IPS DF 6.9 (cell line): Measurements from ENCODE around the gene PTPN13.

Experiments
- DNase-seq: peaks from one replicate; pipeline ENCODE4 v3.0.0-alpha.2; 2013; ENCODE audit warnings: low read depth, low spot score
- H3K27ac ChIP-seq: one replicate; pipeline ENCODE4 v1.5.1; 2013; ENCODE audit warnings: low read length, control low read depth
- H3K27me3 ChIP-seq: 2 replicates; pipeline ENCODE4 v1.6.1; 2013; ENCODE audit warnings: mild to moderate bottlenecking, low read length; ENCODE audit not compliant: control insufficient read depth, insufficient read depth
- H3K36me3 ChIP-seq: 2 replicates; pipeline ENCODE4 v1.6.1; 2013; ENCODE audit warnings: low read length; ENCODE audit not compliant: control insufficient read depth, insufficient read depth
- H3K4me1 ChIP-seq: 2 replicates; pipeline ENCODE4 v1.6.1; 2013; ENCODE audit warnings: low read length; ENCODE audit not compliant: control insufficient read depth, insufficient read depth
- H3K4me3 ChIP-seq: 2 replicates; pipeline ENCODE4 v1.5.1; 2013; ENCODE audit warnings: mild to moderate bottlenecking, low read length
- H3K9me3 ChIP-seq: 2 replicates; pipeline ENCODE4 v1.6.1; 2013; ENCODE audit warnings: low read length, inconsistent platforms; ENCODE audit not compliant: control insufficient read depth, insufficient read depth
- WGBS: extraction: QIAGEN DNeasy Blood & Tissue Kit; methylation state at CpG from one replicate; pipeline ENCODE4 v1.1.7; 2013; ENCODE audit warnings: mixed read lengths, missing lambda C conversion rate; ENCODE audit not compliant: insufficient read length, insufficient coverage; 5-methylcytosine and 5-hydroxymethylcytosine counted together

Gene PTPN13

DNA sequence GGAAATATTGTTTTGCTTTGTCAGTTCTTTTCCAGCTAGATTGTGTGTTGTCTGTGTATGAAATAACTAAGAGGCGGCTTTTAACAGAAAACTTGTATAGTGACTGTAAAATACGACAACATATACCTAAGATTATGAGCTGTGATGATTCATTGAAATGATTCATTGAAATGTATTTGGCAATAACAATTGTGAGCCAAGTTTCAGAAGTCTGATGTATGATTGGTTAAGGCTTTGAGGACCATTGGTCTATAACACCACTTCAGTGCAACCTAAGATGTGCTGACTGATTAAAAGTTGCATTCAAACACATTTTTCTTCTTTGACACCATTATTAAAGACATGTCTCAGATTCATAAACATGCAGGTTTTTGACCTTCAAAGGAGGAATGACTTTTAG is 76.6 kb downstream of the PTPN13 start:
- Histone ChIP-seq H3K9me3 (no peaks in the 10 kb centered on the region), H3K27me3 (no peaks in the 10 kb centered on the region), H3K4me3 (no peak overlapping the region), H3K4me1 (no peaks in the 10 kb centered on the region), H3K36me3 (no peaks in the 10 kb centered on the region), H3K27ac (no peak overlapping the region)
- no CpG with 5 or more reads among the region's 2 CpGs for WGBS
- DNase-seq: no peak

DNA sequence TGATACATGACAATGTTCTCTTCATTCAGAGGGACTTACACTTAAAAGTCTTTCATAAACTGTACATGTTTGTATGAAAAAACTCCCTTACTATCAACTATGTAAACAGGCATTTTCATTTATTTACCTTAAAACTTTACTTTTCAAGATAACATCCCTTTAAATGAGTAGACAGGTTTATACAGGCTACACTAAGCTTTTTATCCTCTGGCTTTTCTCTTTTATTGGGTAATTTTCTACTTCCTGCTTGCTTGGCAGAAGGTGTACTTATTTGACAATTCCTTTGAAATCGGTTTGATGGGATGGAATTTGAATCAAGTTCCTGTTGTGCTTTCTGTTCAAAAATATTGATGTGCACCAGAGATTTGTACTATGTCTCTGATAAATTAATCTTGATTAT is 81.4 kb downstream of the PTPN13 start:
- DNase-seq: no peak
- no CpG with 5 or more reads among the region's 1 CpG for WGBS
- no peak overlapping the region for H3K4me3 ChIP-seq
- no peak overlapping the region for H3K27ac ChIP-seq
- no peaks in the 10 kb centered on the region for H3K4me1 ChIP-seq
- no peaks in the 10 kb centered on the region for H3K27me3 ChIP-seq
- H3K9me3 ChIP-seq: no peaks in the 10 kb centered on the region
- no peaks in the 10 kb centered on the region for H3K36me3 ChIP-seq

DNA sequence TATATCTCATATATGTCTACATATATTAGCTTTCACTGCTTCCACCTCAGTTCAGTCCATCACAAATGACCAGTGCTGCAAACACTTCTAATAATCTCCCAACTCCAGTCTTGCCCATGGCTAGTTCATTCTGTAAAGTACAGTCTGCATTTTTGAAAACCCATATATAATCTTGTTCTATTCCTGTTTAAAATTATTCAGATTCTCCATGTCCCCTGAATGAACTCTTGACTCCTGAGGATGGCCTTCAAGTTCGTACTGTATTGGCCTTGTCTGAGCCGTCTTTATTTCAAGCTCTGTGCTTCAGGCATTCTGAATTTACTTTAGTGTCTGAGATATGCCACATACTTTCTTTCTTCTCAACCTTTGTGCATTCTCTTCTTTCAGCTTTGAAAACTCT is 84.7 kb downstream of the PTPN13 start:
- Histone ChIP-seq H3K27ac (no peak overlapping the region), H3K36me3 (no peaks in the 10 kb centered on the region), H3K4me3 (no peak overlapping the region), H3K27me3 (no peaks in the 10 kb centered on the region), H3K4me1 (no peaks in the 10 kb centered on the region), H3K9me3 (no peaks in the 10 kb centered on the region)
- DNase-seq: no peak
- no CpG with 5 or more reads among the region's 2 CpGs for WGBS

DNA sequence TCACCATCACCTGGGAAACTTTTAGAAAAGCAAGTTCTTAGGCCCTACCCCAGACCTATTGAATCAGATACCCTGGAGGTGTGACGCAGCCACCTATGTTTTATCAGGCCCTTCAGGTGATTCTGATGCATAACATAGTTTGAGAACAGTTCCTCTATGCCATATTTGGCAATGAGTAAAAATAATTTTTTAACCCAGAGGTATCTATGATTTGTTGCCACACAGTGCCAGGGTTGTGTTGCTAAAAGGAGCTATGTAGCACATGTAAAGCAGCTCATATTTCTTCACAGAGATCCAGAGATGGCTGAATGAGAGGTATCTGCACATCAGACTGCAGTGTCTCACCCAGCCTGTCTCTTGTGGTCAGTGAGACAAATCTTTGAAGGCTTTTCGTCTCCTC is 85.3 kb downstream of the PTPN13 start:
- H3K27me3 ChIP-seq: no peaks in the 10 kb centered on the region
- H3K9me3 ChIP-seq: no peaks in the 10 kb centered on the region
- no peaks in the 10 kb centered on the region for H3K36me3 ChIP-seq
- WGBS: no CpG with 5 or more reads among the region's 2 CpGs
- H3K4me3 ChIP-seq: no peak overlapping the region
- H3K4me1 ChIP-seq: no peaks in the 10 kb centered on the region
- no peak overlapping the region for H3K27ac ChIP-seq
- no peak for DNase-seq

- Histone ChIP-seq H3K27me3 (no peaks in the 10 kb centered on the region), H3K4me1 (no peaks in the 10 kb centered on the region), H3K4me3 (no peak overlapping the region), H3K9me3 (no peaks in the 10 kb centered on the region), H3K36me3 (no peaks in the 10 kb centered on the region), H3K27ac (no peak overlapping the region)
- no peak for DNase-seq
- WGBS: no CpG with 5 or more reads among the region's 2 CpGs
Measured at GRCh38 chr4:86683167-86683566, 89.1 kb downstream of the PTPN13 start.

- no peaks in the 10 kb centered on the region for H3K4me1 ChIP-seq
- WGBS: no CpG with 5 or more reads among the region's 2 CpGs
- no peak overlapping the region for H3K4me3 ChIP-seq
- H3K27ac ChIP-seq: no peak overlapping the region
- H3K36me3 ChIP-seq: no peaks in the 10 kb centered on the region
- DNase-seq: no peak
- no peaks in the 10 kb centered on the region for H3K27me3 ChIP-seq
- H3K9me3 ChIP-seq: no peaks in the 10 kb centered on the region
Measured at GRCh38 chr4:86683983-86684382, 89.9 kb downstream of the PTPN13 start.

- no CpG with 5 or more reads among the region's 3 CpGs for WGBS
- H3K27me3 ChIP-seq: no peaks in the 10 kb centered on the region
- DNase-seq: no peak
- H3K36me3 ChIP-seq: no peaks in the 10 kb centered on the region
- no peaks in the 10 kb centered on the region for H3K4me1 ChIP-seq
- no peak overlapping the region for H3K27ac ChIP-seq
- H3K9me3 ChIP-seq: no peaks in the 10 kb centered on the region
- H3K4me3 ChIP-seq: no peak overlapping the region
Measured at GRCh38 chr4:86685401-86685800, 91.3 kb downstream of the PTPN13 start.

DNA sequence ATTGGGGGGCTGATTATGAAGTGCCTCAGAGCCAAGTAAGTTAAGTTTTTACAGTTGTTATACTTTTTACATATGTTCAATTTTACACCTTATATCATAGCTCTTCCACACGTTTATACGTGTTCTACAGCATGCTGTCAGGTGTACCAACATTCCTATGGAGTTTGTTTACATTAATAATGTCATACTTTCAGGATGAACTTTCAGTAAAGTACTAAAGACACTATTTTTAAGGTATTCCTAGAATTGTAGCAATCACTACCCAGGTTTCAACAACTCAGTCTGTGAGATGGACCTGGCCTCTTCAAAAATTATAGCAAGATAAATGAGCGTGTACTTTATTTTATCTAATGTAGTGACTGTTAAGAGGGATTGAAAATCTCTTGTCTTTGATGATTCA is 92.6 kb downstream of the PTPN13 start:
- H3K4me3 ChIP-seq: no peak overlapping the region
- no peak overlapping the region for H3K27ac ChIP-seq
- H3K27me3 ChIP-seq: no peaks in the 10 kb centered on the region
- WGBS: no CpG with 5 or more reads among the region's 3 CpGs
- no peaks in the 10 kb centered on the region for H3K4me1 ChIP-seq
- H3K9me3 ChIP-seq: no peaks in the 10 kb centered on the region
- H3K36me3 ChIP-seq: no peaks in the 10 kb centered on the region
- no peak for DNase-seq

DNA sequence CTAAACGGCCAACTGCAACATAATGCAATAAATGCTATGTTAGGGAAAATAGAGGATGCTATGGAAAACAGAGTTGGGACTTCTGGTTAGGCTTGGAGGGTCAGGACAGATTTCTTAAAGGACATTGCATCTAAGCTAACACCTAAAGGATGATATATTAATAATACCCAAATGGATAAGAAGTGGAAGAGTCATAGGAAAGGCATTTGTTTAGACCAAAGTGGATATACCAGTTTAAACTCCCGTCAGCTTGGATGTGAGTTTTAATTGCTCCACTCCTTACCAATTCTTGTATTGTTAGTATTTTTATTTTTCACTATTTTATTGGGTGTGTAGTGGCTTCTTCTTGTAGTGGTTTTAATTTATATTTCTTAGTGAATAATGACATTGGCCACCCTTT is 93.9 kb downstream of the PTPN13 start:
- Histone ChIP-seq H3K4me1 (no peaks in the 10 kb centered on the region), H3K4me3 (no peak overlapping the region), H3K27ac (no peak overlapping the region), H3K9me3 (no peaks in the 10 kb centered on the region), H3K36me3 (no peaks in the 10 kb centered on the region), H3K27me3 (no peaks in the 10 kb centered on the region)
- WGBS: no CpG with 5 or more reads among the region's 2 CpGs
- DNase-seq: no peak

DNA sequence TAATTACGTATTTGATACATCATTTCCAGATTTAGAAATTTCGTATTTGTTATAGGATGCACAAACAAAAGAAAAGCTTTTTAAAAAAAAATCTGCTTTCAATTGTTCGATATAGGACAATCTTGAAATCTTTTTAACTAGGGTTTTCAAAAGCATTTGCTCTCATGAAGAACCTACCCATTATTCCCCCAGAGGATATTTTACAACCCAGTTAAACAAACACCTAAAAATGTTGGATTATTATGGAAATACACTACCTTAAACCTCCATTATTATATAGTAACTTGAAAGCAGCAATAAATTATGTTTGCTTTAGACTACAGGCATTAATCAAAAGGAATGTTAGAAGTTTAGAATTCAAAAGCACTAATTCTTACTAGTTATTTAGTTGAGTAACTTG is 110.5 kb downstream of the PTPN13 start:
- no peak for DNase-seq
- Histone ChIP-seq H3K36me3 (no peaks in the 10 kb centered on the region), H3K4me3 (no peak overlapping the region), H3K9me3 (no peaks in the 10 kb centered on the region), H3K4me1 (no peaks in the 10 kb centered on the region), H3K27me3 (no peaks in the 10 kb centered on the region), H3K27ac (no peak overlapping the region)
- WGBS: no CpG with 5 or more reads among the region's 3 CpGs

GRCh38 chr4:86706923-86707597 is 112.9 kb downstream of the PTPN13 start:
- 100% methylated on average over 1 of the region's 2 CpGs for WGBS
- Histone ChIP-seq H3K4me1 (no peaks in the 10 kb centered on the region), H3K4me3 (no peak overlapping the region), H3K36me3 (no peaks in the 10 kb centered on the region), H3K27me3 (no peaks in the 10 kb centered on the region), H3K27ac (no peak overlapping the region), H3K9me3 (no peaks in the 10 kb centered on the region)
- no peak for DNase-seq
